NT2/D1 (cell line): ENCODE data around the gene RWDD2A.

Experiments used
- DNase-seq: peaks from one replicate; pipeline ENCODE4 v3.0.0-alpha.2; 2011; ENCODE audit warnings: low read depth, low spot score
- H3K27me3 ChIP-seq: 2 replicates; pipeline ENCODE4 v1.6.0; 2011; ENCODE audit warnings: mild to moderate bottlenecking; ENCODE audit not compliant: insufficient read length, insufficient read depth
- H3K36me3 ChIP-seq: 2 replicates; pipeline ENCODE4 v1.6.1; 2011; ENCODE audit warnings: mild to moderate bottlenecking, low read length, mixed read lengths; ENCODE audit not compliant: insufficient read depth, insufficient read length
- H3K4me1 ChIP-seq: 2 replicates; pipeline ENCODE4 v1.5.1; 2011; ENCODE audit not compliant: insufficient read depth, insufficient read length
- H3K4me3 ChIP-seq: 2 replicates; pipeline ENCODE4 v1.5.1; 2011; ENCODE audit warnings: low read depth; ENCODE audit not compliant: insufficient read length
- H3K9ac ChIP-seq: 2 replicates; pipeline ENCODE4 v1.6.0; 2011; ENCODE audit warnings: low read depth; ENCODE audit not compliant: insufficient read length
- H3K9me3 ChIP-seq: 2 replicates; pipeline ENCODE4 v1.5.1; 2011; ENCODE audit warnings: mild to moderate bottlenecking, low read length; ENCODE audit not compliant: insufficient read depth
- SUZ12 ChIP-seq: IDR thresholded peaks from 2 replicates; pipeline ENCODE4 v1.6.1; 2011; ENCODE audit not compliant: insufficient read length, insufficient read depth; ENCODE audit errors: extremely low read depth
- YY1 ChIP-seq: IDR thresholded peaks from 2 replicates; pipeline ENCODE4 v1.6.1; 2011; ENCODE audit not compliant: insufficient read length, insufficient read depth
- ZNF274 ChIP-seq: IDR thresholded peaks from 2 replicates; pipeline ENCODE4 v1.6.1; 2011; ENCODE audit warnings: mild to moderate bottlenecking, low read depth, low read length

Gene RWDD2A

DNA sequence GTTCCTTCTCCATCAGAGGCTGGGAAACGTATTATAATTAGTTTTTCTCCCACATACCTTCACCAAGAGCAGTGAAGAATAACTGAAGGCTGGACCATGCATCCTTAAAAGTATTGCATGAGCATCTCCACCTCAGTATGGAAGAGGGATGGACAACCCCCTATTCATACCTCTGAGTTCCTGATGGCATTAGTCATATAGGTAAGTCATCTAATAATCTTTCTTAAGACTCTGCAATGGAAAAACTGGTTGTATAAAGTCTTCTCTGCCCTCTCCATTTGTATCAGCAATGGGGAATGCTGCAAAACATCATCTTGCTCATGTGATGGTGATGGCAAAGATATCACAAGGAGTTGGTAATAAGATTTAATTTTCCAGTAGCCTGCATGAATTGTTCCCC, 24.6 kb upstream of the RWDD2A start:
- peaks cover 77% of the 10 kb centered on the region for H3K36me3 ChIP-seq

DNA sequence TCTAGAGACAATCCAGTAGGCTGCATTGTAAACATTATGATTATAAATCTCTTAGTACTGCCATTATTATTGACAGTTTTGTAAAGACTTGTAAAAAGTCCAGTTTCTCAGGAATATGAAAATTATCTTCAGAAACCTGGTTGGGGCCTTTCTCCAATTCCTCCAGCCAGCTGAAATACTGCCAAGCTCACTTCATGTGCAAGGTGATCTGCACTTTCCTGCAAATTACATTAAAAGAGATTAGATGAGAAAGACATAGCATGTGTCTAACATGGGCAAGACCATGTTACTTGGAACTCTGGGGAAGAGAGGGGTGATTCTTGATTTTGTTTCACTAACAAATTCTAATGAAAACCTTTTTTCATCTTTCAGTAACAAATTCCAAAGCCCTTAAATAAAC, 24.1 kb upstream of the RWDD2A start:
- no peaks in the 10 kb centered on the region for H3K9me3 ChIP-seq
- no peaks in the 10 kb centered on the region for H3K4me1 ChIP-seq
- H3K4me3 ChIP-seq: no peak overlapping the region
- no peak for DNase-seq
- no peak overlapping the region for H3K9ac ChIP-seq
- no peaks in the 10 kb centered on the region for H3K27me3 ChIP-seq
- peaks cover 78% of the 10 kb centered on the region for H3K36me3 ChIP-seq
- no peak for TF ChIP-seq YY1
- no peak for TF ChIP-seq ZNF274
- no peak for TF ChIP-seq SUZ12

More for the DNA sequence above, 24.6 kb upstream of the RWDD2A start:
- Histone ChIP-seq H3K4me3 (no peak overlapping the region), H3K9me3 (no peaks in the 10 kb centered on the region), H3K27me3 (no peaks in the 10 kb centered on the region), H3K4me1 (no peaks in the 10 kb centered on the region), H3K9ac (no peak overlapping the region)
- TF ChIP-seq SUZ12 (no peak), ZNF274 (no peak), YY1 (no peak)
- no peak for DNase-seq

DNA sequence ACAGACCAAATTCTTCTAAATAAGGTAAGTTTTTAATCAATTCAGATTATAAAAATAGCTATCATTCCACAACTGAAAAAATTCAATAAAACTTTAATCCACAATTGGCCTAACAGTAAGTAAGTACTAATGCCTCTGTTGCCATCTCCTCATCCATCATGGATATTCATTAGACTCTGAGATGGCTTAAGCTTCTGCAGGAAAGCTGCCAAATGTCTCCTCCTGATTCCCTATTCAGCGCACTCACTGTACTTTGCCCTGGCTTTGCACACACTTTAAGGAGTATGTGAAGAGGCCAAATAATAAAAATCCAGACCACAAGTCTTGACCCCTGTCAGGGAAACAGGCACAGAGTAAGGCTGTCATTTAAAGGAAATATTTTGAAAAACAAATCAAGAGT, 23.6 kb upstream of the RWDD2A start:
- Histone ChIP-seq H3K36me3 (peaks cover 82% of the 10 kb centered on the region), H3K4me3 (no peak overlapping the region), H3K4me1 (no peaks in the 10 kb centered on the region), H3K9me3 (no peaks in the 10 kb centered on the region), H3K27me3 (no peaks in the 10 kb centered on the region), H3K9ac (no peak overlapping the region)
- TF ChIP-seq YY1: no peak
- no peak for TF ChIP-seq ZNF274
- no peak for TF ChIP-seq SUZ12
- no peak for DNase-seq

DNA sequence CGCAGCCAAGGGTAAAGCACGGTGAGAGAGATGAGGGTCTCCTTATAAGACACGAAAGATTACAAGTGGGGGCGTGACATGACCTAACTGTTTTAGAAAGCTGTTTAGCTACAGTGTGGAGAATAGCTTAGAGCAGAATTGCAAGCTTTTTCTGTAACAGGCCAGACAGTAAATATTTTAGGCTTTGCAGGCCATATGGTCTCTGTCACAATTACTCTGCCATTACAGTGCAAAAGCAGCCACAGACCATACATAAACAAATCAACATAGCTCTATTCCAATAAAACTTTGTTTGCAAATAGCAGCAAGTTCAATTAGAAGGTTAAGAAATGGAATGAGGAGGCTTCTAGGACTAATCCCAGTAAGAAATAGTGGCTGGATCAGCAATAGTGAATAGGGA, 16.9 kb upstream of the RWDD2A start:
- H3K27me3 ChIP-seq: no peaks in the 10 kb centered on the region
- no peaks in the 10 kb centered on the region for H3K4me1 ChIP-seq
- no peaks in the 10 kb centered on the region for H3K9me3 ChIP-seq
- DNase-seq: no peak
- peaks cover 78% of the 10 kb centered on the region for H3K36me3 ChIP-seq
- no peak overlapping the region for H3K4me3 ChIP-seq
- H3K9ac ChIP-seq: no peak overlapping the region
- TF ChIP-seq ZNF274 (no peak), YY1 (no peak), SUZ12 (no peak)

DNA sequence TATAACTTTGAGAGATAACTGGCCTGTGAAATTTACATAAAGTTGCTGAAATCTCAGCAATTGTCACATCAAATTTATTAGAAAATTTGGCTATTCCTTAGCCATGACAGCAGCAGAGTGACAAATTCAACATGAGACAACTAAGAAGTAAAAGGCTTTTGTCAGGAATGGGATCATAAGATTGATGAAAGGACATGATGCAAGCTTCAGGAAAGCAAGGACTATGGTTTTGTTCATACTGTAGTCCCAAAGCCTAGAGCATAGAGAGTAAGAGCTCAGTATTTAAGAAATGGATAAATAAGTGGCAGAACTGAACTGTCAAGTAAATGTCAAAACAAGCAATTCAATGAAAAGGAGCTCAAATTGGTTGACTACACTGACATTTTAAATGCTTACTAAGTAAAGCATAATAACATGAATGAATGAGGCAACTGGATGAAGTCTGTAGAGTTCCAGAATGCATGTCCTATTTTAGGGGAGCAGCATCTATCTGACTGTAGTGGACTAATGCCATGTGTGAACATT, 12.7 kb upstream of the RWDD2A start:
- Histone ChIP-seq H3K36me3 (peaks cover 84% of the 10 kb centered on the region), H3K9me3 (no peaks in the 10 kb centered on the region), H3K4me1 (no peaks in the 10 kb centered on the region), H3K27me3 (no peaks in the 10 kb centered on the region), H3K4me3 (no peak overlapping the region), H3K9ac (no peak overlapping the region)
- TF ChIP-seq ZNF274: no peak
- no peak for TF ChIP-seq SUZ12
- no peak for TF ChIP-seq YY1
- DNase-seq: no peak

DNA sequence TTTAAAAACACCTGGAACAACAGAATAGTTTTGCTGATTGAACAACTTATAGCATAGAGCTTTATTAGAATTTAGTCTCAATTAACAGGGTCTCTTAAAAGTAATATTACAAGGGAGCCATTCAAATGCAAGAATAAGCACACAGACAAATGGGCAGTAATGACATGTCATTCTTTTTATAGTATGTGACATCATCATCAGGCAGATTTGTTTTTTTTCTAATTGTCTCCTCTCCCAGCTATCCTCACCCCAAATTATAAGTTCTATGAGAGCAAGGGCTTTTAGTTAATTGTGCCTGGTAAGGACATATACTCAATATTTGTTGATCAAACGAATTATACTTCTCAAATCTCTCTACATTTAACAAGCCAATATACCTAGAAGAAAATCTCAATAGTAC, 11.0 kb upstream of the RWDD2A start:
- Histone ChIP-seq H3K4me3 (no peak overlapping the region), H3K9me3 (no peaks in the 10 kb centered on the region), H3K36me3 (peaks cover 86% of the 10 kb centered on the region), H3K4me1 (no peaks in the 10 kb centered on the region), H3K9ac (no peak overlapping the region), H3K27me3 (no peaks in the 10 kb centered on the region)
- no peak for DNase-seq
- TF ChIP-seq ZNF274: no peak
- no peak for TF ChIP-seq SUZ12

DNA sequence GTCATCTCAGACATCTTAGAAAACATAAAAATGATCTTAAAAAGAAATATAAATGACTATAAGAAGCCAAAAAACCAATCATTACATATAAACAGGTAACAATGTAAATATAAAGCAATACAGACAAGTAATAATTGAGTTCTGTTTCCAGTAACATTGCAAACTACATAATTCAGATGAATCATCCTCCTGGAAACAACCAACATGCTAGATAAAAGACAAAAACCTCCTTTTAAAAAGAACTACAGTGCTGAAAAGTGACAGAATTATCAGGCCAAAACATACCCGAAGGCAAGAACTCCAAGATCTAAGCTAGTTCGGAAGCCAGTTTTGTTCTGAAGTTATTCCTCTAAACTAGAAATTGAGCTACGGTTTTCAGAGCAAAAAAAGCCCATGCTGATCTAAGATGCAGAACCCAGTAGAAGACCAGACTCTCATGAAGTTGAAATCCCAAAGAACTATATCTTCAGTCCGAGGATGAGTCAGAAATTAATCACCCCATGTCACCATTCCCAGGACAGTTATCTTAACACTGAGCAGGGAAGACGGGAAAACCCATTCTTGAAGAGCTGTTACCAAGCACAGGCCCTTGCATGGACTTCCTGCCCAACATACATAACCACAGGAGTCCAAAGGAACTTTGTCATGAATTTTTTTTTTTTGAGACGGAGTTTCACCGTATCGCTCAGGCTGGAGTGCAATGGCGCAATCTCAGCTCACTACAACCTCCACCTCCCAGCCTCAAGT, 9.9 kb upstream of the RWDD2A start:
- Histone ChIP-seq H3K36me3 (peaks cover 81% of the 10 kb centered on the region), H3K4me3 (no peak overlapping the region)
- no peak for DNase-seq

More for the DNA sequence above, 9.9 kb upstream of the RWDD2A start:
- Histone ChIP-seq H3K27me3 (no peaks in the 10 kb centered on the region), H3K9ac (no peak overlapping the region), H3K4me1 (no peaks in the 10 kb centered on the region), H3K9me3 (no peaks in the 10 kb centered on the region)
- TF ChIP-seq ZNF274: no peak
- TF ChIP-seq YY1: no peak
- TF ChIP-seq SUZ12: no peak
